GM12874 (cell line): ENCODE measurements around the gene TNFRSF8.

Experiments
- CTCF ChIP-seq: IDR thresholded peaks from 2 replicates; pipeline ENCODE4 v1.5.1; 2011; ENCODE audit warnings: low read depth, mild to moderate bottlenecking, control low read depth, low read length, moderate library complexity; ENCODE audit not compliant: insufficient read depth

Gene TNFRSF8

GRCh38 chr1:12188657-12189327, 125.7 kb downstream of the TNFRSF8 start:
- no peak for TF ChIP-seq CTCF

- no peak for TF ChIP-seq CTCF
These were observed 126.2 kb downstream of the TNFRSF8 start for GRCh38 chr1:12189328-12189682.

- no peak for TF ChIP-seq CTCF
These were observed 128.3 kb downstream of the TNFRSF8 start for GRCh38 chr1:12191242-12192032.
